Effector memory CD8-positive, alpha-beta T cell (primary cell): ENCODE data around the gene RHCG.

ENCODE experiments used
- ATAC-seq: fragments of 150-1000 bp; cut with Tn5 transposase; replicated peaks from 2 replicates; pipeline ENCODE4 v1.10.0; 2021; ENCODE audit warnings: mild to moderate bottlenecking, moderate library complexity
- DNase-seq, 3 experiments: peaks; one replicate each; pipeline ENCODE4 v3.0.0; 2021
- H3K27ac Mint-ChIP-seq, 2 donors: one replicate each; pipeline ENCODE4 v1.8.0; 2022; ENCODE audit warnings: mild to moderate bottlenecking in 2 of 2, mixed read lengths in 2 of 2, moderate library complexity in 2 of 2
- H3K27me3 Mint-ChIP-seq, 2 donors: one replicate each; pipeline ENCODE4 v1.8.0; 2022; ENCODE audit warnings: mixed read lengths in 2 of 2
- H3K36me3 Mint-ChIP-seq: one replicate; pipeline ENCODE4 v1.8.0; 2022; ENCODE audit warnings: mild to moderate bottlenecking, moderate library complexity, mixed read lengths; ENCODE audit not compliant: insufficient read depth
- H3K4me1 Mint-ChIP-seq, 2 donors: one replicate each; pipeline ENCODE4 v1.8.0; 2022; ENCODE audit warnings: low read depth in 2 of 2, mixed read lengths in 2 of 2
- H3K4me3 Mint-ChIP-seq, 2 donors: one replicate each; pipeline ENCODE4 v1.8.0; 2022; ENCODE audit warnings: mild to moderate bottlenecking in 2 of 2, mixed read lengths in 2 of 2, moderate library complexity in 2 of 2
- H3K9me3 Mint-ChIP-seq, 2 donors: one replicate each; pipeline ENCODE4 v1.8.0; 2022; ENCODE audit warnings: mixed read lengths in 2 of 2

The RHCG gene

DNA sequence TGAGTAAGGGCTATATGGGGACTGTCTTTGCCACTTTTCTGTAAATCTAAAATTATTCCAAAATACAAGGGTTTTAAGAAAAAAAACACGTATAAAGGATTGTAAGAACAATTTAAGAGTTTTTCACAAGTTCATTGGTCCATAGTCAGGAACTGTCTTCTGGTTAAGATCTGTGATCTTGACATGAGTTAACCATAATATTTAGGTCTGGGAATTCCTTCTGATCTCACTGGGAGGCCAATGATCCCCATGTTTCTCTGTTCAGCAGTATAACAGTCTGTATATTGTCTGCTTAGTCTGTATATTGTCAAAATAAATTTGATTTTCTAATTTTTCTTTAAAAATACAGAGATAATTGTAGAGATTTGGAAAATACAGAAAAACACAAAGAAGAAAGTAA, 848 bp upstream of the RHCG start:
- H3K27me3 Mint-ChIP-seq: peaks cover 57 to 90% of the 10 kb centered on the region in 2 donors
- no peaks in the 10 kb centered on the region for H3K9me3 Mint-ChIP-seq
- H3K27ac Mint-ChIP-seq: no peak overlapping the region
- ATAC-seq (no peak), DNase-seq (no peak)
- peaks cover 0 to 10% of the 10 kb centered on the region in 2 donors for H3K4me1 Mint-ChIP-seq
- H3K4me3 Mint-ChIP-seq: no peak overlapping the region
- H3K36me3 Mint-ChIP-seq: peaks cover 3% of the 10 kb centered on the region

DNA sequence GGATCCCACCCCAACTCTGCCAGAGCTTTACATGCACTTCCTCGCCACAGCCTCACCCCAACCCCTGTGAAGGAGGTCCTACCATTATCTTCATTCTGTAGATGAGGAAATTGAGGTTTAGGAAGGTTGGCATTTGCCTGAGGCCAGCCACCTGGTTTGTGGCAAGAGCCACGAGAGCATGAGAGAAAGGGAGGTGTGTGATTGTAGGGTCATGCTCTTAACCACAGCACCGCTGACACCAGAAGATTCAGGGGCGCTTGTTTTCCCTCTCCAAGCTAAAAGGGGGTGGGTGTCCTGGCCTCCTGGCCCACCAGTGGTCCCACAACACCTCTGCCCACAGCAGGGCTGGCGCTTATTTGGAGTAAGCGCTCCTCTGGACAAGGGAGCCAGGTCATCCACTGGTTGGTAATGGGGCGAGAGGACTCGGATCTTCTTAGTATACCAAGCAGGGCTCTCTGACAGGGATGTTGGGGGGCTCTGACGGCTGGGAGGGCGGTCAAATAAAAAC, 691 bp downstream of the RHCG start:
- no peaks in the 10 kb centered on the region for H3K9me3 Mint-ChIP-seq
- peaks cover 0 to 10% of the 10 kb centered on the region in 2 donors for H3K4me1 Mint-ChIP-seq
- no peak overlapping the region for H3K27ac Mint-ChIP-seq
- no peak for ATAC-seq
- H3K36me3 Mint-ChIP-seq: peaks cover 3% of the 10 kb centered on the region
- peaks cover 58 to 90% of the 10 kb centered on the region in 2 donors for H3K27me3 Mint-ChIP-seq
- peak overlapping the region; percentile 41 to 55 for H3K4me3 Mint-ChIP-seq
- no peak for DNase-seq

DNA sequence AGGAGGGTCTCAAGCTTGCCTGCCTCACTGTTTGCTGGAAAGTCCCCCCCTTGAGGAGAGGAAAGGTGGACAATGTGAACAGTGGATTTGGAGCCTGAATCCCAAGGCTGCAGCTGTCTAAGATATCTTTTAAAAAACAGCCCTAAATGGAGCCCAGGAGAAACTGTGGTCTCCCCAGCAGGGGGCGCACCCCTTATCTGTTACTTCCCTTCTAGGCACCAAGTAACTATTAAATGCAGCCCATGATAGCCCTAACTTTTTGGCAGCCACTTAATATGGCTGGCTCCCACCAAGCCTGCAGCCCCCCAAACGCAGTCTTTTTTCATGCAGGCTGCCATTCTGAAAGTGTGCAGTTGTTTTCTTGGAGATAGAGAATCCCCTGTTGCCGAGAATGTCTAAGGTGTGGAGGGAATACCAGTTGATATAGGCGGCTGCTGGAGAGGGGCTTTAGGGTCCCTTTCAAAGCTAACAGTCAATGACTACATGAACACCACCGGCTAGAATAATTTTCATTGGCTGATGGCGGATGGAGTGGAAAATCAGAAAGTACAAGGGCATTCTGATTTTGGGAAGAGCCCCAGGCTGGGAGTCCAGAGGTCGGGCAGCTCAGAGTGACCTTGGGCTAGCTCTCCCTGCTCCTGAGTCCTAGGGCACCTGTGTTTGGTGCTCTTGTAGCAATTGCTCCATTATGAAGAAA, 1.3 kb downstream of the RHCG start:
- Mint-ChIP-seq H3K36me3 (no peaks in the 10 kb centered on the region), H3K27me3 (peaks cover 59 to 90% of the 10 kb centered on the region in 2 donors), H3K27ac (no peak overlapping the region), H3K9me3 (no peaks in the 10 kb centered on the region), H3K4me3 (peak overlapping the region in 1 of 2 donors; percentile 12), H3K4me1 (peaks cover 0 to 10% of the 10 kb centered on the region in 2 donors)
- no peak for ATAC-seq
- DNase-seq: no peak

DNA sequence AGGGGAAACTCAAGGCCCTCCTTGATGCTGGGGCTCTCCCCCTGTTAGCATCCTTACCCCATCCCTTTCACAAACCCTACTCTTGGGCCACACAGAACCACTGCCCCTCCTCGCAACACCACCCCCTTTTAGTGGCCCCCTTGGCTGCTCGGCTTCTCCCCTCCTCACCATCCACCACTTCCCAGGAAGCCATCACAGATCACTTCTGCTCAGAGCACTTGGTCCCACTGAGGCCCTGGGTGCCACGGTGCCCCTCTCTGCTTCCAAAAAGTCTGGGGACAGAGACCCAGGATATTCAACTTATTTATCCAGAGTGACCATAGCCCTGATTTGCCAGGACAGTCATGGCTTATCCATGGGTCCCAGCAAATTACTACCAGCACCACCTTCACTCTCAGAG, 2.4 kb downstream of the RHCG start:
- Mint-ChIP-seq H3K4me3 (no peak overlapping the region), H3K36me3 (no peaks in the 10 kb centered on the region), H3K27ac (no peak overlapping the region), H3K27me3 (peaks cover 62 to 91% of the 10 kb centered on the region in 2 donors), H3K9me3 (no peaks in the 10 kb centered on the region), H3K4me1 (peaks cover 0 to 10% of the 10 kb centered on the region in 2 donors)
- DNase-seq (no peak), ATAC-seq (no peak)

DNA sequence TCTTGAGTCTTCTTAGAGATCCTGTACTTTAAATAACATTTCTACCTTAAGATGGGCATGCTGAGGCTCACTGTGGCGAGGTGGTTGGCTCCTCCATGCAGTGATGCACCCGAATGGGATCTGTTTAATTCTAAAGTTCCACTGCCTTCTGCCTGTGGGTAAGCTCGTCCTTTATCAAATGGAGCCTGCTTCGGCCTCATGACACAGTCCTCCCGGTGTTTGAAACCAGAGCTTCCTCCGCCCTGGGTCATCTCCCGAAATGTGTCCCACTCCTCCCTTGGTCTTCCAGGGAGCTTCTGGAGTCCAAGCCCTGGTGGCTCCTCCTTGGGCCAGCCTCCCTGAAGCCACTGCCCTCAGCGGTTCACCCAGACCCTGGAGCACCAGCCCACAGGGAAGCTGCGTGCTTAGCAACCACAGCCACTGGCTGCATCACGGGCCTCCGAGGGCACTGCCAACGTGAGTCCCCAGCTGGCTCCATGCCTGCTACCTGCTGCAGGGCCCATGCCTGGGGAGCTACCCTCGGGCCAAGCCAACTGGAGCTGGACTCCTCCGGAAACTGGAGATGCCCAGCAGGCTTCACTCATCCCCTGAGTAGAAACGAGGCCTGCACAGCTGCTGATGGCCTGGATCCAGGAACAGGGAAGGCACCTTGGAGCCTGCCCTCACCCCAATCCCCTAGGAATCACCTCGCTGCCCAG, 3.3 kb downstream of the RHCG start:
- no peak overlapping the region for H3K27ac Mint-ChIP-seq
- DNase-seq (no peak), ATAC-seq (no peak)
- H3K36me3 Mint-ChIP-seq: no peaks in the 10 kb centered on the region
- H3K4me1 Mint-ChIP-seq: peaks cover 0 to 10% of the 10 kb centered on the region in 2 donors
- H3K9me3 Mint-ChIP-seq: no peaks in the 10 kb centered on the region
- peaks cover 56 to 86% of the 10 kb centered on the region in 2 donors for H3K27me3 Mint-ChIP-seq
- H3K4me3 Mint-ChIP-seq: no peak overlapping the region

DNA sequence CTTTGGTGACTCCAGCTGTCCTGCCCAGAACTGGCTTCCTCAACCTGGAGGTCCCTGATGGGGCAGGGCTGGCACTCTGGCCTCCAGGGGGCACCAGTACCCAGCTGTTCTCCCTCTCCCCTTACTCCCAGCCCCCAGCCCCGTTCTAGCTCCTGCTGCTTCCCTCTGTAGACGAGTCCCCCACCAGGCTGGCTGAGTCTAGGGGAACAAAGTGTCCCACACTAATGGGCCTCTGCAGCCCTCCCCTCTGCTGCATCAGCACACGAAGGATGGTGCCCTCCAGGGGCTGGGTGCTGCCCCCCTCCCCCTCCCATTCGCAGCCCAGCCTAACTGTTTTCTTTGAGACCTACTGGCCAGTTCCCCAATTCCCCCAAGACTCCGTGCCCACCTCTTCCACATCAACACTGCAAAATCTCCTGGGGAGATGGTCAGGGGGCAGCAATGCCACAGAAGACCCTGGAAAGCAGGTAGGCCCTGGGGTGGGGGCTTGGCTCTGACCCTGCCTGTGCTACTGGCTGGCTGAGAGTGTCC, 4.2 kb downstream of the RHCG start:
- no peaks in the 10 kb centered on the region for H3K36me3 Mint-ChIP-seq
- peaks cover 62 to 95% of the 10 kb centered on the region in 2 donors for H3K27me3 Mint-ChIP-seq
- no peak for DNase-seq
- H3K27ac Mint-ChIP-seq: no peak overlapping the region
- ATAC-seq: no peak
- H3K4me3 Mint-ChIP-seq: no peak overlapping the region
- H3K9me3 Mint-ChIP-seq: no peaks in the 10 kb centered on the region
- peaks cover 0 to 11% of the 10 kb centered on the region in 2 donors for H3K4me1 Mint-ChIP-seq

DNA sequence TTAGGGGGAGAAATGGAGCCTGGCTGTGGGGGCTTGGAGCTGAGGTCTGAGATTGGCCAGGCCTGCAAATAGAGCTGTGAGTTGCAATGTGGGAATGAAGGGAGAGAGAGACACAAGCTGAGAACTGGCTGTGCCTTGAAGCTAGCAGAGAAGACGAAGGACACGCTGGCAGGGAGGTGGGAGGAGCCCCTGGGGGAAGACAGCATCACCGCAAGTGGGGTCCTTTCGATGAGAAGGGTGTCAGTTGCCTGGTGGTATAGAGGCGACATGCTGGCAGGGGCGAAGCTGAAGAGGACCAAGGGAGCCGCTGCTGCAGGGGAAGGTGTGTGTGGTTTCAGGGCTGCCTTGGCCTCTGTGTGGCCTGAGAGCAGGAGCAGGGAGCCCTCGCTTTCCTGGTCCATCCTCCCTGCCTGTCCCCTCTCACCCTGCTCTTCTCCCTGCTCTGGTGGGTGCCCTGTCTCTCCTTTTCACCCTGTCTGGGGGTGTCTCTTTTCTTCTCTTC, 5.5 kb downstream of the RHCG start:
- Mint-ChIP-seq H3K27me3 (peaks cover 64 to 95% of the 10 kb centered on the region in 2 donors), H3K4me1 (peaks cover 8 to 14% of the 10 kb centered on the region in 2 donors)

DNA sequence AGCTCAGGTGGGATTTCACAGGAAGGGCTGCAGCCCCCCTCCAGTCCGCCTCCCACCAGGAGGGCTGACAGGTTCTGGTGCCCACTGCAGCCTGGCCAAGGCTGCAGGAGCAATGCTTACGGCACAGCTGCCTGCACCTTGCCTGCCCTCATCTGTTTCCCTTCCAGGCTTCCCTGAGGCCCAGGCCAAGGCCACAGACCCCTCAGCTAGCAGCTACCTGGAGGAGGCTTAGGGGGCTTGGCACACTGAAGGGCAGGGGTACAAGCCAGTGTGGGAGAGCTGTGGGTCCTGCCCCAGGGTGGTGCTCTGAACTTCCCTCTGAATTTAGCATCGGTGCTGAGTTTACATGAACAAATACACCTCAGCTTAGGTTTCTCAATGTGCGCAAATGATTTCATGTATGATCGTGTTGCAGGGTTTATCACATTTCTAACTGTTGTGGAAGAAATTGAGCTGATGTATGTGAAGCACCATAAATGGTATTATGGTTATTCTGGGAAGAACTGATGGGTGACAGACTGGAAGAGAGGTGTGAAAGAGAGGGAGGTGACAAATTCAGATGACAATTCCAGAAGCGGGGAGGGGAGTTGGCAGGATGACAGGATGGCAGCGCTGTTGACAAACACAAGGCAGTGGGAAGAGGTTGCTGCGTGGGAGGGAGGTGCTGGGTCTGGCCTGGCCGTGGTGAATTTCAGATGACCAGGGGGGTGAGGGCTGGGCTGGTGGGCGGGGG, 6.1 kb downstream of the RHCG start:
- DNase-seq (no peak), ATAC-seq (no peak)
- H3K4me3 Mint-ChIP-seq: no peak overlapping the region
- H3K9me3 Mint-ChIP-seq: no peaks in the 10 kb centered on the region
- no peaks in the 10 kb centered on the region for H3K36me3 Mint-ChIP-seq
- H3K4me1 Mint-ChIP-seq: peaks cover 11% of the 10 kb centered on the region in 2 donors
- H3K27me3 Mint-ChIP-seq: peaks cover 64 to 95% of the 10 kb centered on the region in 2 donors
- no peak overlapping the region for H3K27ac Mint-ChIP-seq

More for the DNA sequence above, 5.5 kb downstream of the RHCG start:
- Mint-ChIP-seq H3K4me3 (no peak overlapping the region), H3K36me3 (no peaks in the 10 kb centered on the region), H3K9me3 (no peaks in the 10 kb centered on the region), H3K27ac (no peak overlapping the region)
- no peak for ATAC-seq
- DNase-seq: no peak

DNA sequence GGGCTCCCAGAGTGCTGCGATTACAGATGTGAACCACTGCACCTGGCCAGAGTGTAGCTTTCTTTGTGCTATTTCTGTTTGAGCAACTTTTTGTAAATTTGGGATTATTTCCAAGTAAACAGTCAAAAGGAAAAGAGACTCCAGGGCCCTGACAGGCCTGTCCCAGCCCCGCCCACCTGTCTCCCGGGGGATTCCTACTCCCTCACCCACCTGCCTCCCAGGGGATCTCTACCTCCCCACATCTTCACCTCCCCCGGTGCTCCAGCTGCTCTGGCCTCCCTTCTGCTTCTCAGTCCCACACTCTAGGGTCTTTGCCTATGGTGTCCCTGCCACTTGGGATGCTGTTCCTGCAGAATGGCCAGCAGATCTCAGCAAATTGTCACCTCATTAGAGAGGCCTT, 7.0 kb downstream of the RHCG start:
- H3K27ac Mint-ChIP-seq: no peak overlapping the region

DNA sequence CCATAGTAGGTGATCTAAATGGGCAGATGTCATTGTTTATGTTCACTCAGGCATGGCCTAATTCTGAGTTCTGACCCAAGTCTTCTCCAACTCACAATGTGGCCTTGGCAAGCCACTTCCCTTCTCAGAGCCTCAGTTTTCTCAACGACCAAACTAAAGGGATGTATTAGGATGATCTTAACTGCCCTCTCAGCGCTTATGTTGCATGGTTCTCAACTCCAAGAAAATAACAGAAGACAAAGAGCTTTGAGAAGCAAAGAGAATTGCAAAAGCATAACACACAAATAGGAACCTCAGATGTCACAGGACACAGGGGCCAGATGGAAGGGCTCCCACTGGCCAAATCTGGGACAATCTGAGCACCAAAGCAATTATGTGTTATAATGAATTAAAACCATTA, 8.6 kb downstream of the RHCG start:
- H3K27me3 Mint-ChIP-seq: peaks cover 61 to 90% of the 10 kb centered on the region in 2 donors

More for the DNA sequence above, 7.0 kb downstream of the RHCG start:
- Mint-ChIP-seq H3K4me1 (peaks cover 11% of the 10 kb centered on the region in 2 donors), H3K36me3 (no peaks in the 10 kb centered on the region), H3K4me3 (no peak overlapping the region), H3K9me3 (no peaks in the 10 kb centered on the region), H3K27me3 (peaks cover 64 to 90% of the 10 kb centered on the region in 2 donors)
- ATAC-seq (no peak), DNase-seq (no peak)

DNA sequence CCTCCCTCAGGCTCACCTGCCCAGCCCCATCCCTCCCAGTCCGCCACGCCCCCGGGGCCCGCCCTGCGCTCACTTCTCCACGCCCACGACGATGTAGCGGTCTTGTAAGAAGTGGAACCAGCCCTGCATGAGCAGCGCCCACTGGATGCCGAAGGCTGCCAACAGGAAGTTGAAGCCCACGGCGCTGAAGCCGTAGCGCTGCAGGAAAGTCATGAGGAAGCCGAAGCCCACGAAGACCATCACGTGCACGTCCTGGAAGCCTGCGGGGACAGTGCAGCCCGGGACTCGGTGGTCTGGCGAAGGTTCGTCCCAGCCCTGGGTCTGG, 9.7 kb downstream of the RHCG start:
- H3K27ac Mint-ChIP-seq: no peak overlapping the region
- DNase-seq (peak in 1 of 3 experiments; percentile 33), ATAC-seq (peak; percentile 44)
- peak overlapping the region; percentile 15 to 63 for H3K4me3 Mint-ChIP-seq
- H3K4me1 Mint-ChIP-seq: peaks cover 10 to 11% of the 10 kb centered on the region in 2 donors
- H3K9me3 Mint-ChIP-seq: no peaks in the 10 kb centered on the region
- no peaks in the 10 kb centered on the region for H3K36me3 Mint-ChIP-seq
- peaks cover 64 to 90% of the 10 kb centered on the region in 2 donors for H3K27me3 Mint-ChIP-seq

More for the DNA sequence above, 8.6 kb downstream of the RHCG start:
- Mint-ChIP-seq H3K4me3 (no peak overlapping the region), H3K4me1 (peaks cover 11% of the 10 kb centered on the region in 2 donors), H3K27ac (no peak overlapping the region), H3K36me3 (no peaks in the 10 kb centered on the region), H3K9me3 (no peaks in the 10 kb centered on the region)
- no peak for ATAC-seq
- DNase-seq: no peak

DNA sequence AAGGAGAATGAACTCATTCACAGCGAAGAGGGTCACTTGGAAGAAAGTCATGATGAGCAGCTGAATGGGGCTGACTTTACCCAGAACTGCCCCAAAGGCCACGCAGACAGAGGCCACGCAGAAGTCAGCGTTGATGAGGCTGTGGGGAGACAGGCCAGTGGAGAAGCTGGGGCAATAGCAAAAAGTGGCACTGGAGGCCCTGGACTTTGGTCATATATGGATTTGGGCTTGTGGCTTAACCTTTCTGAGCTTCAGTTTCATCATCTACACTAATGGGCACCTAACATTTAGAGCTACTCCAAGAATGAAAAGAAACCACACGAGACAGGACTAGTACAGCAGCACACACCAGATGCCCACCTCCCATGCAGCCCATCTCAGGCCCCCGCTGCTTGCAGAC, 13.3 kb downstream of the RHCG start:
- Mint-ChIP-seq H3K4me3 (no peak overlapping the region), H3K27me3 (peaks cover 69 to 93% of the 10 kb centered on the region in 2 donors), H3K9me3 (no peaks in the 10 kb centered on the region), H3K27ac (no peak overlapping the region), H3K36me3 (no peaks in the 10 kb centered on the region), H3K4me1 (peaks cover 10 to 11% of the 10 kb centered on the region in 2 donors)
- DNase-seq (no peak), ATAC-seq (no peak)

DNA sequence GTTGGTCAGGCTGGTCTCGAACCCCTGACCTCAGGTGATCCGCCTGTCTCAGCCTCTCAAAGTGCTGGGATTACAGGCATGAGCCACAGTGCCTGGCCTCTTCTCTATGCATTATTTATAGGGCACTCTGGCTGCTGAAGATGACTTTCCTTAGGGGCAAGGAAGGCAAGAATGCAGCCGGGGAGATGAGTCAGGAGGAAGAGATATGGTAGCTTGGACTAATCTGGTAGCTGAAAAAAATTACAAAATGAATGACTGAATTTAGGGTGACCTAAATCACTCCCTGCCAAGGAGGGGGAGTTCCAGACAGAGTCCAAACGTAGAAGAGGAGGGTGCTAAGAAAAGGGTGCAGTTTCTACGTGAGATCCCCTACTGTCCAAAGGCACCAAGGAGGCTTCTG, 14.2 kb downstream of the RHCG start:
- no peak for ATAC-seq

More for the DNA sequence above, 14.2 kb downstream of the RHCG start:
- no peak for DNase-seq
- Mint-ChIP-seq H3K36me3 (no peaks in the 10 kb centered on the region), H3K4me3 (no peak overlapping the region), H3K4me1 (peaks cover 8 to 11% of the 10 kb centered on the region in 2 donors), H3K27ac (no peak overlapping the region), H3K27me3 (peaks cover 64 to 84% of the 10 kb centered on the region in 2 donors), H3K9me3 (no peaks in the 10 kb centered on the region)
